Kidney capillary endothelial cell (primary cell): ENCODE results near the gene TTC28.
"Not testable (repeated sequence)": the region's sequence is repeated elsewhere in the genome, so short reads cannot be mapped to it uniquely, and the experiment has no call there.

Source experiments
- DNase-seq: peaks from one replicate; pipeline ENCODE4 v3.0.0-alpha.2; 2018; ENCODE audit warnings: low spot score

The TTC28 gene

GRCh38 chr22:28601915-28602314, 77.7 kb downstream of the TTC28 start:
- no peak for DNase-seq

GRCh38 chr22:28600546-28601143, 79.0 kb downstream of the TTC28 start:
- peak; percentile 70 for DNase-seq

GRCh38 chr22:28599693-28600092, 79.9 kb downstream of the TTC28 start:
- DNase-seq: no peak

DNA sequence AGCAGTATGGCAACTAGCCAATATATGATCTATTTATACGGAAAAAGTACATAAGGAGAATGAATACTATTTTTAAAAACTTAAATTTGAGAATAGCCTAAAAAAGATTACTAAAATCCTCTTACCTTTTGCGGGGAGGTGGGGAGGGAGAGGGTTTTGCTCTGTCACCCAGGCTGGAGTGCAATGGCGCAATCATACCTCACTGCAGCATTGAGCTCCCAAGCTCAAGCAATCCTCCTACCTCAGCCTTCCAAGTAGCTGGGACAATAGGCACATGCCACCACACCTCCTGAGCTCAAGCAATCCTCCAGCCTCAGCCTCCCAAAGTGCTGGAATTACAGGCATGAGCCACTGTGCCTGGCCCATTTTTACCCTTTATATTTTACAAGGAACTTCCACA, 82.0 kb downstream of the TTC28 start:
- no peak for DNase-seq

DNA sequence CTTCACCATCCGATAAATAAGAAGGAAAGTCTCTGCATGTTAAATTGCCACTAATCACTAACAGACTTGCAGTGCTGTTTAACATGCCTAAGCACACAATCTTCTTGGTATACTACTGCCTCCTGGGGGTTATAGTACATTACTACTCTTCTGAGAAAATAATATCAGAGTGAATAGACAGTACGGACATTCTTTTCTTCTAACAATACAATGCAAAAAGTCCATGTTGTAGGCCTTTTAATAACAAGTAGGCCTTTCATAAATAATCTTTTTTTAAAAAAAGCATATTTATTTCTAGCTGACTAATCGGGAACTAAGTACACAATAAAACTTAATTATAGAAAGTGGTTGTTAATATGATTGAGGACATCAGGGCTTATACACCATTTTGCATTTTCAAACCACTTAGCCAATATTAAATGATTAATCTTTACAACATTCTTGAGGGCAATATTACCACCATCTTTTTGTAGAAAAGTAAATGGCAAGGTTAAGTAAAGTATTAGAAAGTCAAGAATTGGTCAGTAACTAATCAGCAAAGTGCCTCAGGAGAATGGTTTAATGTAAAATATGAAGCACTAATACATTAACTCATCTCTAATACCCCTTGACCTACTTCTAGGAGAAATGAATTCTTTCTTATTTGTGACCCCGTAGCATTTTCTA, 84.7 kb downstream of the TTC28 start:
- DNase-seq: peak; percentile 68

DNA sequence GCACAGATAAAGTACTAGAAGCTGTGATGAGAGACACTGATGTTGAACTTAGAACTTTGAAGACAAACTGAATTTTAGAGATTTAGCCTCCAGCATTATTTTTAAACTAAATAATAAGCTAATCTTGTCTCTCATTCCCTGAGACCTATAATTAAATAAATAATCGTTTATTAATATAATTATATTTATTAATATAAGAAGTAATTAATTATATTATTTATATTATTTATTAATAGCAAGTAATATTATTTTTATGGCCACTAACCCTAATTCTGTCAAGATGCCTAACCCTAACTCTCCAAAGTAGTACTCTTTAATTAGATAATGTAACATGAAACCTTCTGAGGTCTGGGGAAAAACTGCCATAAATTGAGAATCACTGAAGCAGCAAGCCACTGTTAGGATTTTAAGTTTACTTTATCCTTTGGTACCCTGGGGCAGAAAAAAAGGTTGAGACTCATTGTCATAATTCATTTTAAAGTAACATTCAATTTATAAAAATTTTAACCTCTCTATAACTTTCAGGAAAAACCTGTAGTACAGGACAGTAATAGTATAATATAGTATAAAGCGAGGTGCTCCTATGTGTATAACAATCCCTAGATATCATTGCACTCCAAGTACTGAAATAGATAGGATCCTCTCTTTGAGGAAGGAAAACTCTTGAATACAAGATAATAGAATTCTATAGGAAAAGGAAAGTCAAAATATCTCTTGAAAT, 85.4 kb downstream of the TTC28 start:
- DNase-seq: no peak

- no peak for DNase-seq
Measured at GRCh38 chr22:28593299-28593698, 86.3 kb downstream of the TTC28 start.

- DNase-seq: no peak
Measured at GRCh38 chr22:28589102-28589750, 90.4 kb downstream of the TTC28 start.

GRCh38 chr22:28585324-28585723, 94.3 kb downstream of the TTC28 start:
- DNase-seq: no peak

GRCh38 chr22:28582806-28583205, 96.8 kb downstream of the TTC28 start:
- no peak for DNase-seq

- DNase-seq: no peak
Measured at GRCh38 chr22:28581016-28581415, 98.6 kb downstream of the TTC28 start.

- no peak for DNase-seq
Measured at GRCh38 chr22:28576162-28576561, 103.5 kb downstream of the TTC28 start.

GRCh38 chr22:28574159-28574788, 105.4 kb downstream of the TTC28 start:
- no peak for DNase-seq

DNA sequence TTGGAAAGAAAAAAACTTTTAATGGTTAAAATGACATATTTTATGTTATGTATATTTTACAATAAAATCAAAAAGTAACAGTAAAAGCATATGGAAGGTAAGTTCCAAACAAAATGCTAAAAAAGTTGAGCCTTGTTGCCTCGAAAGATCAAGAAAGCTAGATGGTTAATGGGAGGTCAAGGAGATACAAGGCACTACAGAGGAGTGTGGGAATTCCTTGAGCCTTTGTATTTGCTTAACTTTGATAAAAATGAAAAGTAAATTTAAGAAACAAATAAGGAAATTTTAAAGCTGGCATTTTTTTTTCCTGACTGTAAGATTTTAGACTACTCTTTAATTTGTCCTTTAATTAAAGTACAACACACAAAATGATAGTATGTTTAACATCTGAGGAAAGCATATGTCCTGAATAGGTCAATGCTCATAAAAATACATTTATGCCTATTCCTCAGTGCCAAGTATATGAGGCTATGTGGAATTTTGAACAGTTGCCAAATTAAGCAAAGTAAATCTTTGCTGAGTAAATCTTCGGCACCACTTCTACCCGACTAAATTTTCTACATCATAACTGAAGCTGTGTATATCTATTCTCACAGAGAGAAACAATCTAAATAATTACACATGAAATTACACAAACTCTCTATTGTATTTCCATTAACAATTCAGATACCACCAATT, 108.8 kb downstream of the TTC28 start:
- no peak for DNase-seq

GRCh38 chr22:28568974-28569373, 110.7 kb downstream of the TTC28 start:
- not testable (repeated sequence) for DNase-seq

- DNase-seq: no peak
Measured at GRCh38 chr22:28568099-28568498, 111.5 kb downstream of the TTC28 start.

DNA sequence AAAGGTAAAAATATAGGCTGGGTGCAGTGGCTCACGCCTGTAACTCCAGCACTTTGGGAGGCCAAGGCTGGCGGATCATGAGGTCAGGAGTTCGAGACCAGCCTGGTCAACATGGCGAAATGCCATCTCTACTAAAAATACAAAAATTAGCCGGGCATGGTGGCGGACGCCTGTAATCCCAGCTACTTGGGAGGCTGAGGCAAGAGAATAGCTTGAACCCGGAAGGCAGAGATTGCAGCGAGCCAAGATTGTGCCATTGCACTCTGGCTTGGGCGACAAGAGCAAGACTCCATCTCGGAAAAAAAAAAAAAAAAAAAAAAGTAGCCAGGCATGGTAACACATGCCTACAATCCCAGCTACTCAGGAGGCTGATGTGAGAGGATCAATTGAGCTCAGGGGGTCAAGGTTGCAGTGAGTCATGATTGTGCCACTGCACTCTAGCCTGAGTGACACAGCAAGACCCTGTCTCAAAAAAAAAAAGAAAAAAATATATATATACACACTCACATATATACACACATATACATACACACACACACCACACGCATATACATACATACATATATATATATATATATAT, 112.6 kb downstream of the TTC28 start:
- DNase-seq: not testable (repeated sequence)

DNA sequence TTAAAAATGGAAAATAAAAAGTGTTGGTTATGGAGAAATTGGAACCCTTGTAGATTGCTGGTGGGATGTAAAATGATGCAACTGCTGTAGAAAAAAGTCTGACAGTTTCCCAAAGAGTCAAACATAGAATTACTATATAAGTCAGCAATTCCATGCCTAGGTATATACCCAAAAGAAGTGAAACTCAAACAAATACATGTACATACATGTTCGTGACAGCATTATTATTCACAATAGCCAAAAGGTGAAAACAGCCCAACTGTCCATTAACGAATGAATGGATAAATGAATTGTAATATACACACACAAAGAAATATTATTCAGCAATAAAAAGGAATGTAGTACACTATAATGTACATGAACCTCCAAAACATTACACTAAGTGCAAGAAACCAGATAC, 116.0 kb downstream of the TTC28 start:
- no peak for DNase-seq

DNA sequence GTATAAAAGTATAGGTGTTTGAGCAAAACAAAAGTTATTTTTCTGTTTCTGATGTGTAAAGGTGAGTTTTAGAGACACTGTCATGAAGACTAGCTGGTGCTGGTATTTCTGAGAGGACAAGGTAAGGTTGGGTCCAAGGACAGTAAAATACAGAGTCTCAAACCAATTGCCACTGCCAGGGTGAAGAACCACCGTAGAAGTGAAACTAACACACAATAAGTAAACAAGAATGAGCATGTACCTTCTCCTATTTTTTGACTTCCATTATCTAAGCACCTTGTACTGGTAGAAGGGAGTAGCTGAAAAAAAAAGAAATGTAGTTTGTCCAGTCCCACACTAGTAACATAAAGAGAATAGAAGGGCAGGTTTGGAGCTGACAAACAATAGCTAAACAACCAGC, 117.3 kb downstream of the TTC28 start:
- DNase-seq: no peak

- not testable (repeated sequence) for DNase-seq
Measured at GRCh38 chr22:28560743-28561101, 118.9 kb downstream of the TTC28 start.

- no peak for DNase-seq
Measured at GRCh38 chr22:28560046-28560742, 119.4 kb downstream of the TTC28 start.
